KOPT-K1 (cell line): Measurements from ENCODE around the gene GAB2.

Source experiments
- H3K27ac ChIP-seq: fragments of 200-600 bp; sonication (generic); 2 replicates; pipeline ENCODE4 v1.5.1; 2016; ENCODE audit warnings: antibody characterized with exemption, mild to moderate bottlenecking, low read depth, low read length; ENCODE audit not compliant: poor library complexity, severe bottlenecking
- H3K36me3 ChIP-seq: fragments of 200-600 bp; sonication (generic); 2 replicates; pipeline ENCODE4 v1.5.1; 2017; ENCODE audit warnings: antibody characterized with exemption, mild to moderate bottlenecking, low read length, moderate library complexity; ENCODE audit not compliant: insufficient read depth
- H3K9me3 ChIP-seq: fragments of 200-600 bp; sonication (generic); 2 replicates; pipeline ENCODE4 v1.5.1; 2017; ENCODE audit warnings: antibody characterized with exemption, low read length, mild to moderate bottlenecking; ENCODE audit not compliant: insufficient read depth, poor library complexity, severe bottlenecking

Gene GAB2

GRCh38 chr11:78166855-78167469 lies 250.7 kb downstream of the GAB2 start:
- Histone ChIP-seq H3K9me3 (no peaks in the 10 kb centered on the region), H3K27ac (no peak overlapping the region), H3K36me3 (no peaks in the 10 kb centered on the region)
